GM18498 (cell line): Measurements from ENCODE around the gene RAF1.
"Not testable (repeated sequence)": the region's sequence is repeated elsewhere in the genome, so short reads cannot be mapped to it uniquely, and the experiment has no call there.

Experiments used
- ATAC-seq: cut with Tn5 transposase; IDR thresholded peaks from one replicate; pipeline ENCODE4 v1.9.1; 2021; ENCODE audit warnings: mild to moderate bottlenecking, moderate library complexity; ENCODE audit not compliant: unreplicated experiment

Gene RAF1

GRCh38 chr3:12677616-12678015 is 13.7 kb upstream of the RAF1 start:
- no peak for ATAC-seq

- ATAC-seq: no peak
These were observed 11.3 kb upstream of the RAF1 start for GRCh38 chr3:12675115-12675810.

- ATAC-seq: not testable (repeated sequence)
These were observed 10.2 kb upstream of the RAF1 start for GRCh38 chr3:12673956-12674736.

- no peak for ATAC-seq
These were observed 7.2 kb upstream of the RAF1 start for GRCh38 chr3:12671120-12671450.

- no peak for ATAC-seq
These were observed 6.6 kb upstream of the RAF1 start for GRCh38 chr3:12670365-12671119.

GRCh38 chr3:12663401-12663935 is 449 bp downstream of the RAF1 start:
- peak; percentile 49 for ATAC-seq

GRCh38 chr3:12662593-12663400 is 1.1 kb downstream of the RAF1 start:
- no peak for ATAC-seq

- ATAC-seq: no peak
These were observed 1.9 kb downstream of the RAF1 start for GRCh38 chr3:12661926-12662592.

GRCh38 chr3:12661375-12661774 is 2.5 kb downstream of the RAF1 start:
- not testable (repeated sequence) for ATAC-seq

GRCh38 chr3:12660196-12660595 is 3.7 kb downstream of the RAF1 start:
- no peak for ATAC-seq

- ATAC-seq: no peak
These were observed 4.5 kb downstream of the RAF1 start for GRCh38 chr3:12659316-12660015.

GRCh38 chr3:12658593-12659058 is 5.3 kb downstream of the RAF1 start:
- no peak for ATAC-seq

GRCh38 chr3:12656850-12657249 is 7.1 kb downstream of the RAF1 start:
- no peak for ATAC-seq

- no peak for ATAC-seq
These were observed 7.7 kb downstream of the RAF1 start for GRCh38 chr3:12656193-12656592.

- no peak for ATAC-seq
These were observed 8.2 kb downstream of the RAF1 start for GRCh38 chr3:12655701-12656100.

GRCh38 chr3:12653747-12654146 is 10.2 kb downstream of the RAF1 start:
- no peak for ATAC-seq

GRCh38 chr3:12648384-12648959 is 15.4 kb downstream of the RAF1 start:
- ATAC-seq: peak; percentile 67

GRCh38 chr3:12644331-12644937 is 19.5 kb downstream of the RAF1 start:
- no peak for ATAC-seq

- ATAC-seq: no peak
These were observed 20.2 kb downstream of the RAF1 start for GRCh38 chr3:12643724-12644123.
